ENCODE measurements around the gene MAP2K4.

DNA sequence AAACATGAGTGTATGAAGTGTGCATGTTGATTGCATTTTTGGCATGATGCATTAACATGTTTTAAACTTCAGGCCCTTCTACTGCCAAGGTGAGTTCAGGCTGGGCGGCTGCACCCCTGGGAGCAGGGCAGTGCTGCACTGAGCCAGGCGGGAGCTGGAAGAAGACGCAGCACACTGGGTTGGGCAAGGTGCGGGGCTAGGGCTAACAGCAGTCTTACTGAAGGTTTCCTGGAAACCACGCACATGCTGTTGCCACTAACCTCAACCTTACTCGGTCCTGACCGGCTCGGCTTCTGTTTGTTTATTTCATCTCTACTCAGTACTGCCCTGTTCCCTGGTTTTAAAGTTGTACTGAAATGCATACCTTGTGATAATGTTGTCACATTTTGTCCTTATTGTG lies 61.0 kb downstream of the MAP2K4 start:
- TF ChIP-seq POLR2AphosphoS5 (IDR thresholded peaks at IDR 0.05; ENCODE audit: borderline replicate concordance, low read depth, low read length) (no peak), EZH2 (IDR thresholded peaks at IDR 0.05) (no peak)

All from SK-N-MC (cell line).